Measurements from ENCODE around the gene GPR3. TPM values are rescaled to one million over a fixed set of nuclear protein-coding genes. Genes with fewer than 3 reads are reported as not detected.

Gene GPR3
- total RNA-seq, 1 donor, result 0.36 TPM

GRCh38 chr1:27435566-27436203 lies 43.3 kb downstream of the GPR3 start:
- Histone ChIP-seq H3K27ac (ENCODE audit: low read depth, low read length) (peak overlapping the region; percentile 52), H4K20me1 (ENCODE audit: insufficient read depth, low read length) (peaks cover 47% of the 10 kb centered on the region)
- TF ChIP-seq CTCF (IDR thresholded peaks at IDR 0.05; ENCODE audit: extremely low read depth, low read depth, low read length), result no peak

GRCh38 chr1:27436204-27437159 lies 44.1 kb downstream of the GPR3 start:
- Histone ChIP-seq H3K4me1 (ENCODE audit: insufficient read depth, low read length) (peaks cover 40% of the 10 kb centered on the region), H3K27ac (ENCODE audit: low read depth, low read length) (peak overlapping the region; percentile 52), H3K79me2 (ENCODE audit: insufficient read depth, low read length) (peaks cover 93% of the 10 kb centered on the region), H3K4me2 (ENCODE audit: insufficient read depth, low read length) (peak overlapping the region; percentile 61), H3K4me3 (ENCODE audit: insufficient read depth, low read length) (peak overlapping the region; percentile 11), H3K27me3 (ENCODE audit: insufficient read depth, low read length) (no peaks in the 10 kb centered on the region), H3K36me3 (ENCODE audit: insufficient read depth, low read length) (no peaks in the 10 kb centered on the region), H2AFZ (ENCODE audit: low read length) (no peak overlapping the region), H3K9me3 (ENCODE audit: low read depth, low read length) (no peaks in the 10 kb centered on the region), H4K20me1 (ENCODE audit: insufficient read depth, low read length) (peaks cover 41% of the 10 kb centered on the region)
- no peak for TF ChIP-seq CTCF (IDR thresholded peaks at IDR 0.05; ENCODE audit: extremely low read depth, low read depth, low read length)
- peak; percentile 87 for DNase-seq (ENCODE audit: insufficient read length, low spot score, missing footprints)

More at GRCh38 chr1:27435566-27436203, 43.3 kb downstream of the GPR3 start:
- Histone ChIP-seq H3K4me3 (ENCODE audit: insufficient read depth, low read length) (no peak overlapping the region), H3K27me3 (ENCODE audit: insufficient read depth, low read length) (no peaks in the 10 kb centered on the region), H2AFZ (ENCODE audit: low read length) (no peak overlapping the region), H3K9me3 (ENCODE audit: low read depth, low read length) (no peaks in the 10 kb centered on the region), H3K4me2 (ENCODE audit: insufficient read depth, low read length) (no peak overlapping the region), H3K36me3 (ENCODE audit: insufficient read depth, low read length) (no peaks in the 10 kb centered on the region), H3K79me2 (ENCODE audit: insufficient read depth, low read length) (peaks cover 95% of the 10 kb centered on the region), H3K4me1 (ENCODE audit: insufficient read depth, low read length) (peaks cover 47% of the 10 kb centered on the region)
- no peak for DNase-seq (ENCODE audit: insufficient read length, low spot score, missing footprints)

- H3K79me2 ChIP-seq (ENCODE audit: insufficient read depth, low read length), result peaks cover 81% of the 10 kb centered on the region
- no peaks in the 10 kb centered on the region for H3K9me3 ChIP-seq (ENCODE audit: low read depth, low read length)
- H2AFZ ChIP-seq (ENCODE audit: low read length), result no peak overlapping the region
- no peaks in the 10 kb centered on the region for H3K27me3 ChIP-seq (ENCODE audit: insufficient read depth, low read length)
- no peaks in the 10 kb centered on the region for H3K36me3 ChIP-seq (ENCODE audit: insufficient read depth, low read length)
- no peak for DNase-seq (ENCODE audit: insufficient read length, low spot score, missing footprints)
- H4K20me1 ChIP-seq (ENCODE audit: insufficient read depth, low read length), result peaks cover 30% of the 10 kb centered on the region
- peaks cover 36% of the 10 kb centered on the region for H3K4me1 ChIP-seq (ENCODE audit: insufficient read depth, low read length)
- no peak overlapping the region for H3K27ac ChIP-seq (ENCODE audit: low read depth, low read length)
- TF ChIP-seq CTCF (IDR thresholded peaks at IDR 0.05; ENCODE audit: extremely low read depth, low read depth, low read length), result no peak
- H3K4me3 ChIP-seq (ENCODE audit: insufficient read depth, low read length), result no peak overlapping the region
- H3K4me2 ChIP-seq (ENCODE audit: insufficient read depth, low read length), result no peak overlapping the region
Observed at GRCh38 chr1:27438621-27439061, 46.2 kb downstream of the GPR3 start.

GRCh38 chr1:27439150-27439549 lies 46.7 kb downstream of the GPR3 start:
- H3K27ac ChIP-seq (ENCODE audit: low read depth, low read length), result no peak overlapping the region
- no peaks in the 10 kb centered on the region for H3K27me3 ChIP-seq (ENCODE audit: insufficient read depth, low read length)
- no peak overlapping the region for H3K4me3 ChIP-seq (ENCODE audit: insufficient read depth, low read length)
- no peak for TF ChIP-seq CTCF (IDR thresholded peaks at IDR 0.05; ENCODE audit: extremely low read depth, low read depth, low read length)
- no peak overlapping the region for H3K4me2 ChIP-seq (ENCODE audit: insufficient read depth, low read length)
- H4K20me1 ChIP-seq (ENCODE audit: insufficient read depth, low read length), result peaks cover 32% of the 10 kb centered on the region
- peaks cover 2% of the 10 kb centered on the region for H3K36me3 ChIP-seq (ENCODE audit: insufficient read depth, low read length)
- H3K79me2 ChIP-seq (ENCODE audit: insufficient read depth, low read length), result peaks cover 80% of the 10 kb centered on the region
- H3K9me3 ChIP-seq (ENCODE audit: low read depth, low read length), result no peaks in the 10 kb centered on the region
- no peak for DNase-seq (ENCODE audit: insufficient read length, low spot score, missing footprints)
- H2AFZ ChIP-seq (ENCODE audit: low read length), result no peak overlapping the region
- H3K4me1 ChIP-seq (ENCODE audit: insufficient read depth, low read length), result peaks cover 36% of the 10 kb centered on the region

All from osteoblast (primary cell).